HG03571 (cell line): ENCODE measurements around the gene KRT32.

Source experiments
- ATAC-seq: cut with Tn5 transposase; IDR thresholded peaks from one replicate; pipeline ENCODE4 v1.9.1; 2021; ENCODE audit not compliant: unreplicated experiment

The KRT32 gene

GRCh38 chr17:41467561-41467960, 375 bp upstream of the KRT32 start:
- ATAC-seq: no peak

GRCh38 chr17:41464682-41465081, 2.5 kb downstream of the KRT32 start:
- no peak for ATAC-seq

GRCh38 chr17:41464173-41464572, 3.0 kb downstream of the KRT32 start:
- no peak for ATAC-seq

GRCh38 chr17:41463746-41464145, 3.4 kb downstream of the KRT32 start:
- ATAC-seq: no peak

- ATAC-seq: no peak
These were observed 4.5 kb downstream of the KRT32 start for GRCh38 chr17:41462705-41463104.

GRCh38 chr17:41457676-41458075, 9.5 kb downstream of the KRT32 start:
- no peak for ATAC-seq

GRCh38 chr17:41456204-41456603, 11.0 kb downstream of the KRT32 start:
- ATAC-seq: no peak

- ATAC-seq: no peak
These were observed 11.9 kb downstream of the KRT32 start for GRCh38 chr17:41455236-41455635.

GRCh38 chr17:41453066-41453465, 14.1 kb downstream of the KRT32 start:
- no peak for ATAC-seq

- no peak for ATAC-seq
These were observed 14.9 kb downstream of the KRT32 start for GRCh38 chr17:41452281-41452680.

- no peak for ATAC-seq
These were observed 15.9 kb downstream of the KRT32 start for GRCh38 chr17:41451154-41451728.

GRCh38 chr17:41449008-41449407, 18.2 kb downstream of the KRT32 start:
- no peak for ATAC-seq

- ATAC-seq: no peak
These were observed 18.7 kb downstream of the KRT32 start for GRCh38 chr17:41448506-41448905.

- no peak for ATAC-seq
These were observed 20.4 kb downstream of the KRT32 start for GRCh38 chr17:41446806-41447205.

- ATAC-seq: no peak
These were observed 22.5 kb downstream of the KRT32 start for GRCh38 chr17:41444640-41445039.

- no peak for ATAC-seq
These were observed 23.0 kb downstream of the KRT32 start for GRCh38 chr17:41444186-41444585.

- ATAC-seq: no peak
These were observed 24.4 kb downstream of the KRT32 start for GRCh38 chr17:41442739-41443138.

GRCh38 chr17:41440531-41441033, 26.6 kb downstream of the KRT32 start, which contains the start of gene KRT38:
Gene KRT38, minus strand, starts transcription at chr17:41440983. Its CDS starts 62 bp downstream, at chr17:41440921.
- no peak for ATAC-seq

- ATAC-seq: no peak
These were observed 27.8 kb downstream of the KRT32 start for GRCh38 chr17:41439375-41439774.

- no peak for ATAC-seq
These were observed 29.4 kb downstream of the KRT32 start for GRCh38 chr17:41437769-41438168.

GRCh38 chr17:41437254-41437653, 29.9 kb downstream of the KRT32 start:
- no peak for ATAC-seq

GRCh38 chr17:41434415-41434814, 32.8 kb downstream of the KRT32 start:
- ATAC-seq: no peak

- ATAC-seq: no peak
These were observed 33.2 kb downstream of the KRT32 start for GRCh38 chr17:41434005-41434404.
